ENCODE measurements around the gene CD177. TPM values are rescaled to one million over a fixed set of nuclear protein-coding genes. Genes with fewer than 3 reads are reported as not detected.

Gene CD177
- total RNA-seq, 1 experiment from 2014 or later, result not detected

- no peaks in the 10 kb centered on the region for H3K36me3 ChIP-seq (ENCODE audit: control insufficient read depth in 1 of 2, insufficient read depth in 2 of 2, low read length in 2 of 2)
- no peaks in the 10 kb centered on the region for H4K20me1 ChIP-seq (ENCODE audit: insufficient read depth)
- no TSS peak for BruUV-seq (replicated peaks)
- intact Hi-C loops (cut with micrococcal nuclease), result no loop called here
- H3K27ac ChIP-seq (ENCODE audit: low read depth, low read length), result no peak overlapping the region
- ChIA-PET RAD21 (ENCODE audit: low non-redundant PET in 1 of 2, low total read pairs in 2 of 2, uncharacterized antibody in 2 of 2, unreplicated experiment in 2 of 2) (no interaction called here), POLR2A (no interaction called here), CTCF (no interaction called here)
- TF ChIP-seq REST (IDR thresholded peaks at IDR 0.05; ENCODE audit: low read depth) (no peak), EGR1 (IDR thresholded peaks at IDR 0.05; ENCODE audit: low read depth) (no peak), JUND (IDR thresholded peaks at IDR 0.05) (no peak), CBX3 (IDR thresholded peaks at IDR 0.05; ENCODE audit: low read depth) (no peak), POLR2AphosphoS5 (IDR thresholded peaks at IDR 0.05; ENCODE audit: low read depth, low read length) (no peak), ZNF274 (IDR thresholded peaks at IDR 0.05; ENCODE audit: low read depth, low read length) (no peak), ATF3 (IDR thresholded peaks at IDR 0.05) (no peak), TCF7L2 (IDR thresholded peaks at IDR 0.05; ENCODE audit: borderline replicate concordance, extremely low read depth, insufficient read depth, insufficient read length) (no peak), SRF (IDR thresholded peaks at IDR 0.05; ENCODE audit: low read depth) (no peak), CEBPB (IDR thresholded peaks at IDR 0.05; ENCODE audit: low read depth) (no peak), ZFX (IDR thresholded peaks at IDR 0.05) (no peak), RAD21 (IDR thresholded peaks at IDR 0.05; ENCODE audit: low read depth) (no peak), CTCF (IDR thresholded peaks at IDR 0.05 in 2 of 3, conservative IDR thresholded peaks at IDR 0.05 in 1 of 3; ENCODE audit: borderline replicate concordance in 1 of 3, insufficient read depth in 1 of 3, low read depth in 2 of 3, low read length in 2 of 3) (no peak)
- H3K4me2 ChIP-seq (ENCODE audit: low read length), result no peak overlapping the region
- DNase-seq (ENCODE audit: low read depth, low spot score) (no peak), ATAC-seq (no peak)
- no peaks in the 10 kb centered on the region for H3K9me2 ChIP-seq (ENCODE audit: insufficient read depth)
- H3K9me3 ChIP-seq (ENCODE audit: control insufficient read depth in 1 of 2, insufficient read depth in 1 of 2, low read depth in 1 of 2, low read length in 2 of 2), result no peaks in the 10 kb centered on the region
- no peaks in the 10 kb centered on the region for H3K79me2 ChIP-seq (ENCODE audit: insufficient read depth, low read length)
- no peak overlapping the region for H3K4me3 ChIP-seq (replicated peaks in 1 of 2; ENCODE audit: low read depth in 1 of 2, low read length in 2 of 2)
- no peaks in the 10 kb centered on the region for H3K27me3 ChIP-seq (ENCODE audit: insufficient read depth, low read length)
- no peaks in the 10 kb centered on the region for H3K4me1 ChIP-seq (ENCODE audit: control insufficient read depth in 1 of 2, insufficient read depth in 2 of 2, low read length in 2 of 2)
- no peak overlapping the region for H2AFZ ChIP-seq (ENCODE audit: low read depth, low read length, poor library complexity, severe bottlenecking)
- H3K9ac ChIP-seq (ENCODE audit: low read length), result no peak overlapping the region
Observed at GRCh38 chr19:43351998-43352746, 1.3 kb upstream of the CD177 start.
